Measurements from ENCODE around the gene ADCY3.

ADCY3 gene

GRCh38 chr2:24888177-24888576 lies 31.9 kb downstream of the ADCY3 start:
- H3K27ac ChIP-seq (ENCODE audit: low read depth, low read length): no peak overlapping the region
- no peaks in the 10 kb centered on the region for H3K27me3 ChIP-seq (ENCODE audit: control insufficient read depth, insufficient read depth, low read length)
- no peaks in the 10 kb centered on the region for H3K36me3 ChIP-seq (ENCODE audit: control insufficient read depth, insufficient read depth, low read length)
- H3K4me1 ChIP-seq (ENCODE audit: control insufficient read depth, insufficient read depth, low read length): 0 out of 2 replicates have a peak, but pooled peaks cover 5% of the 10 kb centered on the region
- H3K4me3 ChIP-seq (ENCODE audit: low read depth, low read length): no peak overlapping the region
- H3K9ac ChIP-seq (ENCODE audit: low read length): no peak overlapping the region
- no peaks in the 10 kb centered on the region for H3K9me3 ChIP-seq (ENCODE audit: control insufficient read depth, insufficient read depth, low read depth, low read length)

- Histone ChIP-seq H3K4me3 (ENCODE audit: low read depth, low read length) (no peak overlapping the region), H3K36me3 (ENCODE audit: control insufficient read depth, insufficient read depth, low read length) (no peaks in the 10 kb centered on the region), H3K27me3 (ENCODE audit: control insufficient read depth, insufficient read depth, low read length) (no peaks in the 10 kb centered on the region), H3K9ac (ENCODE audit: low read length) (no peak overlapping the region), H3K9me3 (ENCODE audit: control insufficient read depth, insufficient read depth, low read depth, low read length) (no peaks in the 10 kb centered on the region), H3K4me1 (ENCODE audit: control insufficient read depth, insufficient read depth, low read length) (0 out of 2 replicates have a peak, but pooled peaks cover 5% of the 10 kb centered on the region), H3K27ac (ENCODE audit: low read depth, low read length) (no peak overlapping the region)
These were observed 32.6 kb downstream of the ADCY3 start for GRCh38 chr2:24887307-24887874.

- H3K9ac ChIP-seq (ENCODE audit: low read length): no peak overlapping the region
- H3K4me3 ChIP-seq (ENCODE audit: low read depth, low read length): no peak overlapping the region
- H3K36me3 ChIP-seq (ENCODE audit: control insufficient read depth, insufficient read depth, low read length): no peaks in the 10 kb centered on the region
These were observed 33.2 kb downstream of the ADCY3 start for GRCh38 chr2:24886691-24887304.

GRCh38 chr2:24886126-24886501 lies 33.9 kb downstream of the ADCY3 start:
- Histone ChIP-seq H3K9me3 (ENCODE audit: control insufficient read depth, insufficient read depth, low read depth, low read length) (no peaks in the 10 kb centered on the region), H3K4me3 (ENCODE audit: low read depth, low read length) (no peak overlapping the region), H3K27me3 (ENCODE audit: control insufficient read depth, insufficient read depth, low read length) (no peaks in the 10 kb centered on the region), H3K4me1 (ENCODE audit: control insufficient read depth, insufficient read depth, low read length) (0 out of 2 replicates have a peak, but pooled peaks cover 5% of the 10 kb centered on the region), H3K36me3 (ENCODE audit: control insufficient read depth, insufficient read depth, low read length) (no peaks in the 10 kb centered on the region), H3K27ac (ENCODE audit: low read depth, low read length) (no peak overlapping the region), H3K9ac (ENCODE audit: low read length) (no peak overlapping the region)

More at GRCh38 chr2:24886691-24887304, 33.2 kb downstream of the ADCY3 start:
- Histone ChIP-seq H3K27me3 (ENCODE audit: control insufficient read depth, insufficient read depth, low read length) (no peaks in the 10 kb centered on the region), H3K9me3 (ENCODE audit: control insufficient read depth, insufficient read depth, low read depth, low read length) (no peaks in the 10 kb centered on the region), H3K4me1 (ENCODE audit: control insufficient read depth, insufficient read depth, low read length) (0 out of 2 replicates have a peak, but pooled peaks cover 5% of the 10 kb centered on the region), H3K27ac (ENCODE audit: low read depth, low read length) (no peak overlapping the region)

- H3K27ac ChIP-seq (ENCODE audit: low read depth, low read length): no peak overlapping the region
- H3K4me1 ChIP-seq (ENCODE audit: control insufficient read depth, insufficient read depth, low read length): 0 out of 2 replicates have a peak, but pooled peaks cover 5% of the 10 kb centered on the region
- no peaks in the 10 kb centered on the region for H3K36me3 ChIP-seq (ENCODE audit: control insufficient read depth, insufficient read depth, low read length)
- no peak overlapping the region for H3K4me3 ChIP-seq (ENCODE audit: low read depth, low read length)
- H3K9ac ChIP-seq (ENCODE audit: low read length): no peak overlapping the region
- H3K9me3 ChIP-seq (ENCODE audit: control insufficient read depth, insufficient read depth, low read depth, low read length): no peaks in the 10 kb centered on the region
- no peaks in the 10 kb centered on the region for H3K27me3 ChIP-seq (ENCODE audit: control insufficient read depth, insufficient read depth, low read length)
These were observed 34.6 kb downstream of the ADCY3 start for GRCh38 chr2:24885221-24886125.

GRCh38 chr2:24883946-24884345 lies 36.1 kb downstream of the ADCY3 start:
- Histone ChIP-seq H3K4me3 (ENCODE audit: low read depth, low read length) (no peak overlapping the region), H3K36me3 (ENCODE audit: control insufficient read depth, insufficient read depth, low read length) (no peaks in the 10 kb centered on the region), H3K9ac (ENCODE audit: low read length) (no peak overlapping the region), H3K27me3 (ENCODE audit: control insufficient read depth, insufficient read depth, low read length) (no peaks in the 10 kb centered on the region), H3K9me3 (ENCODE audit: control insufficient read depth, insufficient read depth, low read depth, low read length) (no peaks in the 10 kb centered on the region), H3K27ac (ENCODE audit: low read depth, low read length) (no peak overlapping the region), H3K4me1 (ENCODE audit: control insufficient read depth, insufficient read depth, low read length) (0 out of 2 replicates have a peak, but pooled peaks cover 5% of the 10 kb centered on the region)

GRCh38 chr2:24881623-24882022 lies 38.4 kb downstream of the ADCY3 start:
- no peak overlapping the region for H3K27ac ChIP-seq (ENCODE audit: low read depth, low read length)
- no peak overlapping the region for H3K4me3 ChIP-seq (ENCODE audit: low read depth, low read length)
- no peaks in the 10 kb centered on the region for H3K27me3 ChIP-seq (ENCODE audit: control insufficient read depth, insufficient read depth, low read length)
- no peaks in the 10 kb centered on the region for H3K9me3 ChIP-seq (ENCODE audit: control insufficient read depth, insufficient read depth, low read depth, low read length)
- H3K9ac ChIP-seq (ENCODE audit: low read length): no peak overlapping the region
- peaks cover 5% of the 10 kb centered on the region; the same call in 1 of the 2 replicates for H3K4me1 ChIP-seq (ENCODE audit: control insufficient read depth, insufficient read depth, low read length)
- no peaks in the 10 kb centered on the region for H3K36me3 ChIP-seq (ENCODE audit: control insufficient read depth, insufficient read depth, low read length)

GRCh38 chr2:24881158-24881557 lies 38.9 kb downstream of the ADCY3 start:
- no peak overlapping the region for H3K9ac ChIP-seq (ENCODE audit: low read length)
- H3K27ac ChIP-seq (ENCODE audit: low read depth, low read length): no peak overlapping the region
- H3K4me3 ChIP-seq (ENCODE audit: low read depth, low read length): no peak overlapping the region
- H3K36me3 ChIP-seq (ENCODE audit: control insufficient read depth, insufficient read depth, low read length): no peaks in the 10 kb centered on the region
- peaks cover 5% of the 10 kb centered on the region; the same call in 1 of the 2 replicates for H3K4me1 ChIP-seq (ENCODE audit: control insufficient read depth, insufficient read depth, low read length)
- H3K9me3 ChIP-seq (ENCODE audit: control insufficient read depth, insufficient read depth, low read depth, low read length): no peaks in the 10 kb centered on the region
- H3K27me3 ChIP-seq (ENCODE audit: control insufficient read depth, insufficient read depth, low read length): no peaks in the 10 kb centered on the region

GRCh38 chr2:24878341-24878740 lies 41.7 kb downstream of the ADCY3 start:
- no peaks in the 10 kb centered on the region for H3K9me3 ChIP-seq (ENCODE audit: control insufficient read depth, insufficient read depth, low read depth, low read length)
- H3K36me3 ChIP-seq (ENCODE audit: control insufficient read depth, insufficient read depth, low read length): no peaks in the 10 kb centered on the region
- no peak overlapping the region for H3K4me3 ChIP-seq (ENCODE audit: low read depth, low read length)
- H3K4me1 ChIP-seq (ENCODE audit: control insufficient read depth, insufficient read depth, low read length): no peaks in the 10 kb centered on the region; the same call in 1 of the 2 replicates
- H3K27me3 ChIP-seq (ENCODE audit: control insufficient read depth, insufficient read depth, low read length): no peaks in the 10 kb centered on the region
- H3K27ac ChIP-seq (ENCODE audit: low read depth, low read length): no peak overlapping the region
- no peak overlapping the region for H3K9ac ChIP-seq (ENCODE audit: low read length)

- H3K27ac ChIP-seq (ENCODE audit: low read depth, low read length): no peak overlapping the region
- H3K4me3 ChIP-seq (ENCODE audit: low read depth, low read length): no peak overlapping the region
- no peaks in the 10 kb centered on the region for H3K9me3 ChIP-seq (ENCODE audit: control insufficient read depth, insufficient read depth, low read depth, low read length)
- H3K27me3 ChIP-seq (ENCODE audit: control insufficient read depth, insufficient read depth, low read length): no peaks in the 10 kb centered on the region
- H3K4me1 ChIP-seq (ENCODE audit: control insufficient read depth, insufficient read depth, low read length): peaks cover under 1% of the 10 kb centered on the region; the same call in 1 of the 2 replicates
- no peaks in the 10 kb centered on the region for H3K36me3 ChIP-seq (ENCODE audit: control insufficient read depth, insufficient read depth, low read length)
- no peak overlapping the region for H3K9ac ChIP-seq (ENCODE audit: low read length)
These were observed 42.4 kb downstream of the ADCY3 start for GRCh38 chr2:24877646-24878045.

GRCh38 chr2:24877067-24877466 lies 43.0 kb downstream of the ADCY3 start:
- H3K9ac ChIP-seq (ENCODE audit: low read length): no peak overlapping the region
- H3K4me3 ChIP-seq (ENCODE audit: low read depth, low read length): no peak overlapping the region
- H3K27me3 ChIP-seq (ENCODE audit: control insufficient read depth, insufficient read depth, low read length): no peaks in the 10 kb centered on the region
- no peak overlapping the region for H3K27ac ChIP-seq (ENCODE audit: low read depth, low read length)
- no peaks in the 10 kb centered on the region for H3K36me3 ChIP-seq (ENCODE audit: control insufficient read depth, insufficient read depth, low read length)
- H3K9me3 ChIP-seq (ENCODE audit: control insufficient read depth, insufficient read depth, low read depth, low read length): no peaks in the 10 kb centered on the region
- H3K4me1 ChIP-seq (ENCODE audit: control insufficient read depth, insufficient read depth, low read length): peaks cover 6% of the 10 kb centered on the region
